ENCODE data around the gene FKBP1A.
"Not testable (repeated sequence)": the region's sequence is repeated elsewhere in the genome, so short reads cannot be mapped to it uniquely, and the experiment has no call there.

Gene FKBP1A

DNA sequence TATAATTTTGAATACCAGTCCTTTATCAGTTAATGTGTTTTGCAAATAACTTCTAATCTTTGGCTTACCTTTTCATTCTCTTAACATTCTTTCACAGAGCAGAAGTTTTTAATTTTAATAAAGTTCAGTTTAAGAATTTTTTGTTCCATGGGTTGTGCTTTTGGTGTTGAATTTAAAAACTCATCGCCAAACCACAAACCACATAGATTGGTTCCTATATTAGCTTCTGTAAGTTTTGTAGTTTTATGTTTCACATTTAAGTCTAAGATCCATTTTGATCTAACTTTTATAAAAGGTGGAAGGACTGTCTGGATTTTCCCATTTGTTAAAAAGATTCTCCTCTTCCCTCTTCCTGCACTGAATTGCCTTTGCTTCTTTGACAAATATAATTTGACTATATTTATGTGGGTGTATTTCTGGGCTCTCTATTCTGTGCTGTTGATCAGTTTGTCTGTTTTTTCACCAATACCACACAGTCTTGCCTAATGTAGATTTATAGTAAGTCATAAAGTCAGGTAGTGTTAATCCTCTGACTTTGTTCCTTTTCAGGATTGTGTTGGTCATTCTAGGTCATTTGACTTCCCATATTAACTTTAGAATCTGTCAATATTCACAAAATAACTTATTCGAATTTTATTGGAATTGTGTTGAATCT, 46.4 kb downstream of the FKBP1A start:
- H3K4me1 ChIP-seq (ENCODE audit: control insufficient read depth, insufficient read depth, low read length) = no peaks in the 10 kb centered on the region
- H3K9ac ChIP-seq (ENCODE audit: low read depth, low read length) = no peak overlapping the region
- no peaks in the 10 kb centered on the region for H3K36me3 ChIP-seq (ENCODE audit: control insufficient read depth, insufficient read depth, low read length)
- no peak overlapping the region for H3K4me3 ChIP-seq (ENCODE audit: low read depth, low read length)
- H3K27me3 ChIP-seq (ENCODE audit: control insufficient read depth, insufficient read depth, low read length) = no peaks in the 10 kb centered on the region
- H3K9me3 ChIP-seq (ENCODE audit: control insufficient read depth, insufficient read depth, low read length) = no peaks in the 10 kb centered on the region

GRCh38 chr20:1345756-1346093, 47.1 kb downstream of the FKBP1A start:
- no peaks in the 10 kb centered on the region for H3K36me3 ChIP-seq (ENCODE audit: control insufficient read depth, insufficient read depth, low read length)
- no peaks in the 10 kb centered on the region for H3K27me3 ChIP-seq (ENCODE audit: control insufficient read depth, insufficient read depth, low read length)
- no peaks in the 10 kb centered on the region for H3K4me1 ChIP-seq (ENCODE audit: control insufficient read depth, insufficient read depth, low read length)
- H3K4me3 ChIP-seq (ENCODE audit: low read depth, low read length) = no peak overlapping the region
- H3K9me3 ChIP-seq (ENCODE audit: control insufficient read depth, insufficient read depth, low read length) = no peaks in the 10 kb centered on the region
- no peak overlapping the region for H3K9ac ChIP-seq (ENCODE audit: low read depth, low read length)

DNA sequence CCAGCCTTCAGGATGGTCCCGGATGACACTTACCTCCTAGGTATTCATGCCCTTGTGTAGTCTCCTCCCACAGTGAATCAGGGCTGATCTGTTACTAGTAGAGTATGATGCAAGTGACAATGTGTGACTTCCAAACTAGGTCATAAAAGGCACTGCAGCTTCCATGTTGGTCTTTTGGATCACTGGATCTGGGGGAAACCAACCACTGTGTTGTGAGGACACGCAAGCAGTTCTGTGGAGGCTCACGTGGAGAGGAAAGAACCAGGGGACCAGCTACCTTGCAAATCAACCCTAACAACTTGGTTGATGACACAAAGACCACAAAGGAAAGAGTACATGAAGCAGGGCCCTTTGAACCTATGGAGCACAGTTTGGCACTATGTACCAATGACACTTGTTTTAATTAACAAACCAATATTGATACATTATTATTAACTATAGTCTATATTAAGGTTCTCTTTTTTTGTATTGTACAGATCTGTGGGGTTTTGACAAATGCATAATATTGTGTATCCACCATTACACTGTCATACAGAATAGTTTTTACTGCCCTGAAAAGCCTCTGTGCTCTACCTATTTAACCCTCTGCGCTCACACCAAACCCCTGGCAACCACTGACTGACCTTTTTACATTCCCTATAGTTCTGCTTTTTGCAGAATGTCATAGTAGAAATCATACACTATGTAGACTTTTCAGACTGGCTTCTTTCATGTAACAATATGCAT, 47.7 kb downstream of the FKBP1A start:
- H3K9me3 ChIP-seq (ENCODE audit: control insufficient read depth, insufficient read depth, low read length) = no peaks in the 10 kb centered on the region
- no peak overlapping the region for H3K4me3 ChIP-seq (ENCODE audit: low read depth, low read length)
- H3K27me3 ChIP-seq (ENCODE audit: control insufficient read depth, insufficient read depth, low read length) = no peaks in the 10 kb centered on the region
- H3K9ac ChIP-seq (ENCODE audit: low read depth, low read length) = no peak overlapping the region
- no peaks in the 10 kb centered on the region for H3K4me1 ChIP-seq (ENCODE audit: control insufficient read depth, insufficient read depth, low read length)
- H3K36me3 ChIP-seq (ENCODE audit: control insufficient read depth, insufficient read depth, low read length) = no peaks in the 10 kb centered on the region

- H3K4me1 ChIP-seq (ENCODE audit: control insufficient read depth, insufficient read depth, low read length) = not testable (repeated sequence)
Measured at GRCh38 chr20:1343446-1344124, 49.3 kb downstream of the FKBP1A start.

DNA sequence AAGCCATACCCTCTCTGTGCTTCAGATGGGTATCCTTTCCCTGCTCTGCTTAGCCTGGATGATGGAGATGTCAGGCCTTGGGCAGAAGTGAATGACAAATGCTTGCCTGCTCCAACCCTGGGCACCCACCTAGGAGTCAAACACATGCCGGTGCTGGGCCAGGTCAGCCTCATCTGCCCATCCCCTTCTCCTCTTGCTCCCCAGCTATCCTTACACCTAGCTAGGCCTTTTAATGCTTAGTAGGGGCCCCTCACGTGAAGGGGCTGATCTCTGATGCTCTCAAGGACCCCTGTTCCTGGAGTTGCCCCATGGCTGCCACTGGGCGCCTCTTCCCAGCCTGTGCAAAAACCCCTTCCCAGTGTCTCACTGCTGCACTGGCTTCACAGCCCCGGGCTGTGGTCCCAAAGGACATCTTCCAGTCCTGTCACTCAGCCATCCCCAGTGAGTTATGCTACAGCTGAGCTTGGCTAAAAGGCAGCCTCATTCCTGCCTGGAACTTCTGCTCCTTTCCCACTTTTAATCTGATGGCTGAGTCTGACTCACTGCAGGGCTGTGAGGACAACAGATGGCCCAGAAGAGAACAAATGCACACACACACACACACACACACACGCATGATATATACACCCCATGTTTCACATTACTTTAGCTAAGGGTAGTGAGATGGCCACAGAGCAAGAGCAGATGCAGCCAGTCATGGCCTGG, 51.1 kb downstream of the FKBP1A start:
- H3K36me3 ChIP-seq (ENCODE audit: control insufficient read depth, insufficient read depth, low read length) = no peaks in the 10 kb centered on the region

More at GRCh38 chr20:1343446-1344124, 49.3 kb downstream of the FKBP1A start:
- H3K36me3 ChIP-seq (ENCODE audit: control insufficient read depth, insufficient read depth, low read length); H3K9me3 ChIP-seq (ENCODE audit: control insufficient read depth, insufficient read depth, low read length); H3K4me3 ChIP-seq (ENCODE audit: low read depth, low read length); H3K27me3 ChIP-seq (ENCODE audit: control insufficient read depth, insufficient read depth, low read length); H3K9ac ChIP-seq (ENCODE audit: low read depth, low read length): not testable (repeated sequence)

GRCh38 chr20:1338801-1339200, 54.1 kb downstream of the FKBP1A start:
- no peaks in the 10 kb centered on the region for H3K9me3 ChIP-seq (ENCODE audit: control insufficient read depth, insufficient read depth, low read length)
- H3K36me3 ChIP-seq (ENCODE audit: control insufficient read depth, insufficient read depth, low read length) = no peaks in the 10 kb centered on the region
- H3K4me1 ChIP-seq (ENCODE audit: control insufficient read depth, insufficient read depth, low read length) = no peaks in the 10 kb centered on the region
- H3K9ac ChIP-seq (ENCODE audit: low read depth, low read length) = no peak overlapping the region
- no peaks in the 10 kb centered on the region for H3K27me3 ChIP-seq (ENCODE audit: control insufficient read depth, insufficient read depth, low read length)
- H3K4me3 ChIP-seq (ENCODE audit: low read depth, low read length) = no peak overlapping the region

More for the DNA sequence above, 51.1 kb downstream of the FKBP1A start:
- Histone ChIP-seq H3K9ac (ENCODE audit: low read depth, low read length) (no peak overlapping the region), H3K4me1 (ENCODE audit: control insufficient read depth, insufficient read depth, low read length) (no peaks in the 10 kb centered on the region), H3K9me3 (ENCODE audit: control insufficient read depth, insufficient read depth, low read length) (no peaks in the 10 kb centered on the region), H3K4me3 (ENCODE audit: low read depth, low read length) (no peak overlapping the region), H3K27me3 (ENCODE audit: control insufficient read depth, insufficient read depth, low read length) (no peaks in the 10 kb centered on the region)

GRCh38 chr20:1338096-1338495, 54.8 kb downstream of the FKBP1A start:
- no peak overlapping the region for H3K4me3 ChIP-seq (ENCODE audit: low read depth, low read length)
- H3K27me3 ChIP-seq (ENCODE audit: control insufficient read depth, insufficient read depth, low read length) = no peaks in the 10 kb centered on the region
- H3K4me1 ChIP-seq (ENCODE audit: control insufficient read depth, insufficient read depth, low read length) = no peaks in the 10 kb centered on the region
- H3K36me3 ChIP-seq (ENCODE audit: control insufficient read depth, insufficient read depth, low read length) = no peaks in the 10 kb centered on the region
- H3K9ac ChIP-seq (ENCODE audit: low read depth, low read length) = no peak overlapping the region
- no peaks in the 10 kb centered on the region for H3K9me3 ChIP-seq (ENCODE audit: control insufficient read depth, insufficient read depth, low read length)

- no peak overlapping the region for H3K4me3 ChIP-seq (ENCODE audit: low read depth, low read length)
- no peaks in the 10 kb centered on the region for H3K4me1 ChIP-seq (ENCODE audit: control insufficient read depth, insufficient read depth, low read length)
- no peaks in the 10 kb centered on the region for H3K9me3 ChIP-seq (ENCODE audit: control insufficient read depth, insufficient read depth, low read length)
- H3K36me3 ChIP-seq (ENCODE audit: control insufficient read depth, insufficient read depth, low read length) = no peaks in the 10 kb centered on the region
- H3K27me3 ChIP-seq (ENCODE audit: control insufficient read depth, insufficient read depth, low read length) = no peaks in the 10 kb centered on the region
- no peak overlapping the region for H3K9ac ChIP-seq (ENCODE audit: low read depth, low read length)
Measured at GRCh38 chr20:1337441-1337840, 55.4 kb downstream of the FKBP1A start.

DNA sequence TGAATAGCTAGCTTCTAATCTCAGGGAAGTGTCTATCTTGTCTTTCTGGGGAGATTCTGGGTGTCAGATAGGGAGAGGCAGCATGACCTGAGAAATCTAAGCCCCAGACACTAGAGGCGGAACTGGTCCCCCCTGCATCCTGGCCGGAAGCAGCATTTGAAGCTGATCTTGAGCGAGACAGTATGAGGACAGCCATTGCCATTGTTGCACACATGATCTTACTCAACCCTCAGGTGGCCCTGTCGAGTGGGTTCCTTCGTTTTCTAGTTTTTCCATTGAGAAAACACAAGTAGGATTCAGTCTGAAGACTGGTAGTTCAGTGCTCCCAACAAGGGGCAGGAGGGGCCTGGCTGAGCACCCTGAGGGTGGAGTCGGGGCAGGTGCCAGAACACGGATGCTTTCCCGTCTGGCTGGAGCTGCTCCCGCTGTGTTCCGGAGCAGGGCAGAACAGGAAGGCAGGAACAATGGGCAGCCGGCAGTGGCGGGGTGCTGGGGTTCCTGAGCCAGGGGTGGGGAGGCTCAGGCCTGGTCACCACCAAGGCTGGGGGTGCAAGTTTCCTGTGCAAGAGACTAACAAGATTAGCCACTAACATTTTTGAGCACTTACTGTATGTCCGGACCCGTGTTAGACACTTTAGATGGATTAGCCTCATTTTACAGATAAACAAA, 56.0 kb downstream of the FKBP1A start:
- Histone ChIP-seq H3K27me3 (ENCODE audit: control insufficient read depth, insufficient read depth, low read length) (no peaks in the 10 kb centered on the region), H3K4me1 (ENCODE audit: control insufficient read depth, insufficient read depth, low read length) (no peaks in the 10 kb centered on the region), H3K9me3 (ENCODE audit: control insufficient read depth, insufficient read depth, low read length) (no peaks in the 10 kb centered on the region), H3K9ac (ENCODE audit: low read depth, low read length) (no peak overlapping the region), H3K4me3 (ENCODE audit: low read depth, low read length) (no peak overlapping the region), H3K36me3 (ENCODE audit: control insufficient read depth, insufficient read depth, low read length) (no peaks in the 10 kb centered on the region)

DNA sequence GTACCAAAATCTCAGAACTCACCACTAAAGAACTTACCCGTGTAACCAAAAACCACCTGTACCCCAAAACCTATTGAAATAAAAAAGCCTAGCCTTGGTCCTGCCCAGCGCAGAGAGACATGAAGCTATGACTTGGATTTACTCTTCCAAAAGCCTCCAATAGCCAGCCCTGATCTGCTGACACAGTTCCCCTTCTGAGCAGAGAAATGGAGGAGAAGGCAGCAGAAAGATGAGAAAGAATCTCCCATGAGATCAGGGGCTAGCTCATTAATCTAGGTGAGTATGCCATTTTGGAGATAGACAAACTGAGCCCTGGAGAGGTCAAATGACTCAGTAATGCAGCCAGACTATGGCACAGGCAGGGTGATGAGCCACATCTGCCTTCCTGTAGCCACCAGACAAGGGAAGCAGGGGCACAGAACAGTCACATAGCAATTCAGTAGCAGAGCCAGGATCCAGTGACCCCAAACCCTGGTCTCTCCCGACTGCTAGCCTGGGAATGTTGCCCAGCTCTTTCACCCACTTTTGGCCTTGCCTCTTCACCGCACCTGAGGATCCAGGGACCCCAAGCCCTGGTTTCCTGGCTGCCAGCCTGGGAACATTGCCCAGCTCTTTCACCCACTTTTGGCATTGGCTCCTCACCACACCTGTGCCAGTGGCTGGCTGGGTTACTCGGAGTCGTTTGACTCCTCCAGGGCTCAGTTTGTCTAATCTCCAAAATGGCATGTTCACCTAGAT, 56.7 kb downstream of the FKBP1A start:
- H3K4me1 ChIP-seq (ENCODE audit: control insufficient read depth, insufficient read depth, low read length) = no peaks in the 10 kb centered on the region
- no peak overlapping the region for H3K9ac ChIP-seq (ENCODE audit: low read depth, low read length)
- H3K9me3 ChIP-seq (ENCODE audit: control insufficient read depth, insufficient read depth, low read length) = no peaks in the 10 kb centered on the region
- H3K36me3 ChIP-seq (ENCODE audit: control insufficient read depth, insufficient read depth, low read length) = no peaks in the 10 kb centered on the region
- H3K4me3 ChIP-seq (ENCODE audit: low read depth, low read length) = no peak overlapping the region
- no peaks in the 10 kb centered on the region for H3K27me3 ChIP-seq (ENCODE audit: control insufficient read depth, insufficient read depth, low read length)

- Histone ChIP-seq H3K4me3 (ENCODE audit: low read depth, low read length) (no peak overlapping the region), H3K27me3 (ENCODE audit: control insufficient read depth, insufficient read depth, low read length) (no peaks in the 10 kb centered on the region), H3K4me1 (ENCODE audit: control insufficient read depth, insufficient read depth, low read length) (no peaks in the 10 kb centered on the region), H3K9ac (ENCODE audit: low read depth, low read length) (no peak overlapping the region), H3K9me3 (ENCODE audit: control insufficient read depth, insufficient read depth, low read length) (no peaks in the 10 kb centered on the region), H3K36me3 (ENCODE audit: control insufficient read depth, insufficient read depth, low read length) (no peaks in the 10 kb centered on the region)
Measured at GRCh38 chr20:1334761-1335160, 58.1 kb downstream of the FKBP1A start.

All from iPS-15b (cell line).